GM19438 (cell line): Measurements from ENCODE around the gene THRB.

Experiments used
- ATAC-seq: cut with Tn5 transposase; IDR thresholded peaks from one replicate; pipeline ENCODE4 v1.9.1; 2021; ENCODE audit warnings: low read depth; ENCODE audit not compliant: unreplicated experiment

Gene THRB

DNA sequence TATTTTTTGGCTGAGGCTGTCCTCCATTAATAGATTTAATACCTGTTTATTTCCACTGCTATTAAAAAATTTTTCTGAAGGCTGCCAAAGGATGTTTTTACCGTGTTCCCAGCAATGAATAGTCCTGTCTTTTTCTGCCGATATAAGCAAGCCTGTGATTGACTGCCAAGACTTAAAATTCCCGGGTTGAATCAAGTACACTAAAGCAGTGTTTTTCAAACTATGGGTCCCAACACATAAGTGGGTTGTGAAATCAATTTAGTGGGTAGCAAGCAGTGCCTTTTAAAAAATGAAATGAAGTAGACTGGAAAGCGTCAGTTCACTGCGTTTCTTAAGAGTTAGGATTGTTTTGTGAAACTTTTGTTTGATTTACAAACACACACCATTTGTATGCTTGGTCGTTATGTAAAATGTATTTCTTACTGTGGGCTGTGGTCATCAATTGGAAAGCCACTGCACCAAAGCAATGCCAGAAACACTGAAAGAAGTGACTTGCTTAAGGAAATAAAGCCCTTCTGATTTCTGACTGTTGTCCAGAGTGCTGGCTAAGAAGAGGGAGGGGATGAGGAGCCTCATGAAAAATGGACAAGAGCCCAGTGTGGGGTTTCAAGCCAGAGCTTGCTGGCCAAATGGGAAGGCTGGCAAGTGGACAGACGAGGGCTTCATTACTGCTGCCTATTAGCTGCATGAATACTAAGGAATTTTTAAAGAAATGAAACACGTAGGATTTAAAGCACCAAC is 206.0 kb downstream of the THRB start:
- no peak for ATAC-seq

- no peak for ATAC-seq
Observed at GRCh38 chr3:24287755-24288450, 206.7 kb downstream of the THRB start.

DNA sequence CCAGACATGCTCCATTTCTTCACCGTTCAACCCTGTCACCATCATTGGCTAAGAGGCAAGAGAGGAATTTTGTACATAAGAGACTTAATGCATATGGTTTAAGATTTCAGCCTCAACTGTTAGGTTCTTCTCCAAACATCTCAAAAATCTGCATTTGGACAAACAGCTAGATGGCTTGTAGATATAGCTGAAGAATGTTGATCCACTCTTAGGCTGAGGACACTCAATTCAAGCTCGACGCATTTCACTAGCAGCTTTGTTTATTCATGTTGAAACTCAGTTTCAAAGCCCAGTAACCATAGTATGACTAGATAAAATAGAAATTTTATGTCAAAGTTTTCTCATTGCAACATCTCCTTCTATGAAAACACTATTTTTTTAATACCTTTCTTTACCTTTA is 208.2 kb downstream of the THRB start:
- ATAC-seq, result no peak

DNA sequence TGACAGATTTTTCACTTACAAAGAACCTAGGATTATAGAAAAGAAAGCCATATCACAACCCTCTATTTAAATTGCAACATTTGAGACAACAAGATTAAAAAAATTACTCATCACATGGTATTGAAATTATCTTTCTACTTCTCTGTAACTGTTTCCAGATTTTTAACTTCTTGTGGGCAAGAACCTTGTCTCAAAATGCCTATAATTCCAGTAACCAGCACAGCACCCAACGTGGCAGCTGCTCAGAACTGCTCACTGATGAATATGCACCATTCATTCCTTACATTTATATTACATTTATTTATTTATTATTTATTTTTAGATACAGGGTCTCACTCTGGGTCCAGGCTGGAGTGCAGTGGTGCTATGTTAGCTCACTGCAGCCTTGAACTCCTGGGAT is 216.1 kb downstream of the THRB start:
- ATAC-seq, result no peak

DNA sequence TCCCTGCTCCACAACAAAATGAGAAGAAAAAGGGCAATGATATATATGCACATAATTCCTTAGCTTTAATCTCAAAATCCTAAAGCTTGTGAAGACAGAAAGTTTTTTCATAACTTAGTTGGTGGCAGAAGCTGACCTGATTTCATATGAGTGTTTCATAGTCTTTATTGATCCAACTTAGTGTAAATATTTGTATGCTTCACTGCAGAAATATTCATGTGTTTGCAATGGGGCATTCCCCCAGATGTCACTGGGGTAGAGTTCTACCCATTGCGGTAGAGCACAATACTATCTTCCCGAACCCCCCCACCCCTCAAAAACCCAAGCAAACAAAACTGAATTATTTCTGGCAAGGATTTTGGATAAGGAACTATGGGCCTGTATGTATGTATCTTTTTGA is 221.2 kb downstream of the THRB start:
- no peak for ATAC-seq

GRCh38 chr3:24272875-24273274 is 221.8 kb downstream of the THRB start:
- no peak for ATAC-seq

- no peak for ATAC-seq
Observed at GRCh38 chr3:24272408-24272807, 222.2 kb downstream of the THRB start.

GRCh38 chr3:24271228-24271627 is 223.4 kb downstream of the THRB start:
- no peak for ATAC-seq

- ATAC-seq, result no peak
Observed at GRCh38 chr3:24270744-24271143, 223.9 kb downstream of the THRB start.

DNA sequence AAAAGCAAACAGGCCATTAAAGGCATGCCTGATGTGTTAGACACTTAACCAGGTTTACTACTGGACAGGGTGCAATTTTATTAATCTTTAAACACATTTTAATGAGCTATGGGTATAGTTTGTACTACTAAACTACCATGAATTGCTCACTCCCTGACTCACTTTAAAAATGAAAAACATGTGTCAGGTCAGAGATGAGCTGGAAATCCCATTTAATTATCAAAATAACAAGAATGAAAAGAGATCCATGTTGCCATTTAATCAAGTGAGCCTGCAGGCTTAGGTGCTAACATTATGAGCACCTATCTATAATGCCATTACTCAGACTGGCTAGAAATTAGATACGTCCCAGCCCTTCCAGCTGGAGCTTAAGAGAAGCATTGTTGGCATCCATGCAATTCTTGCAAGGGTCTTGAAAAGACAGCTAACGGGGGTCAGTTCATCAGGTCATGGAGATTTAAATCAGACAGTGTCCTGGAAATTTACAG is 224.4 kb downstream of the THRB start:
- no peak for ATAC-seq

DNA sequence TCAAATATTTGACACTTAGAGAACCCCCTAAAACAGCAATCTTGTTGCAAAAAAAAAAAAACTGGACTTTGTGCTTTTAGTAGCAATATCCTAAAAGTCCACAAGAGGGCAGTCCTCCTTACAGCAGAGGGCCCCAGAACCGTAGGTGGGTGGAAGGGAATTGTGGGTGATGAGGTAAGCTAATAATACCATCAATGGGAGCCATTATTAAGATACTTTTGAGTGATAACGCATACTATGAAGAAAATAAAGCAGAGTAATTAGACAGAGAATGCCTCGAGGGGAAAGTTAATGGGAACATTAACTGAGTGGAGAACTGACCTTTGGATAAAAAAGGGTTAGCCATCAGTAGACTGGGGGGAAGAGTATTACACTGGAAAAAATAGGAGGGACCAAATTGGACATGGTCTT is 229.9 kb downstream of the THRB start:
- ATAC-seq, result peak; percentile 68

DNA sequence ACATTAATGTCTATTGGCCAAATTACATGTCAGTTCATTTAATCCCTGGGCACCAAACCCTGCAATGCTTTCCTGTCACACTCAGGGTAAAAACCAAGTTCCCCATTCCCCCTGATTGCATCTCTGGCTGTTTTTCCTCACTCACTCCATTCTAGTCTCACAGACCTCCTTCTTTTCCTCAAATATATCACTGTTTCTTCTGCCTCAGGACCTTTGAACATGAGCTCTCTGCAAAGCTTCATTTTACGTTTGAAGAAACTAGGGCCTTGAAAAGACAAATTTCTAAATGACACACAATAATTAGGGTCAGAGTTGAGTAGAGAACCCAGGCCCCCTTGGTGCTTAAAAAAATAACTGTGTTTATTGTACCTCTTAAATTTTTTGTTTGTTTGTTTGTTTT is 230.6 kb downstream of the THRB start:
- no peak for ATAC-seq

DNA sequence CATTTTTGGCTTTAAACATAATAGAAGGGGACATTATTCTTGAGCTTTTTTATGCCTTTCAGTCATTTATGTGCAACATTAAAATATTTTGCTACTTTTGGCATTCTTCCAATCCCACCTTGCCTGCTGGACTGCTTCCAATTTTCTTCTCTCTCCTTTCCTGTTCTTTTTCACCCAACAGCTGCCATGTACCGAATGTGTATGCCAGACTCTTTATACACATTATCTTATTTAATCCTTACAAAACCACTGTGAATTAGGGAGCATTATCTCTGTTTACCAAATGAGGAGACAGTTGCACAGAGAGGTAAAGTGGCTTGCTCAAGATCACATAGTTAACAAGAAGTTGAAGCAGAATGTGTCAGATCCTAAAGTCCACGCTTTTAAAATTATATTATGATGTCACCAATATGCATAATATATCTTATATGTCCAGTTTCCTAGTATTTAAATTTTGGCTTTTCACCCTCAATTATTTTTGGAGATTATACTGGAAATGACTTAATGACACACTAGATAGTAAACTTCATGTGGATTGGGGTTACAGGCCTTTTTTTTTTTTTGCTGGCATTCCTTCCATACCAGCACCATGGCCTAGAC is 231.5 kb downstream of the THRB start:
- no peak for ATAC-seq

DNA sequence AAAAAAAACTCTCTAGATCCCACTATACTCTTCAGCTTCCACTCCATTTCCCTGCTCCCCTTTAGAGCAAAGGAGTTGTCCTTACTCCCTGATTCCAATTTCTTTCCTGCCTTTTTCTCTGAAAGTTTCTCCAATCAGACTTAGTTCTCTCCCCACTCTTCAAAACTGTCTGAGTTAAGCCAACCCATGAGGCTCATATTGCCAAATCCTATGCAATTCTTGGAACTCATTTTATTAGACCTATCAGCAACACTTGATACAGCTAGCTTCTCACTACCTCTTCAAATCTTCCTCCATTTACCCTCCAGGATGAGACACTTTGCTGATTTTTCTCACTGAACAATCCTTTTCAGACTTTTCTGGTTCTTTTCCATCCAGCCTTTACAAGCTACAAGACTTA is 233.1 kb downstream of the THRB start:
- no peak for ATAC-seq

DNA sequence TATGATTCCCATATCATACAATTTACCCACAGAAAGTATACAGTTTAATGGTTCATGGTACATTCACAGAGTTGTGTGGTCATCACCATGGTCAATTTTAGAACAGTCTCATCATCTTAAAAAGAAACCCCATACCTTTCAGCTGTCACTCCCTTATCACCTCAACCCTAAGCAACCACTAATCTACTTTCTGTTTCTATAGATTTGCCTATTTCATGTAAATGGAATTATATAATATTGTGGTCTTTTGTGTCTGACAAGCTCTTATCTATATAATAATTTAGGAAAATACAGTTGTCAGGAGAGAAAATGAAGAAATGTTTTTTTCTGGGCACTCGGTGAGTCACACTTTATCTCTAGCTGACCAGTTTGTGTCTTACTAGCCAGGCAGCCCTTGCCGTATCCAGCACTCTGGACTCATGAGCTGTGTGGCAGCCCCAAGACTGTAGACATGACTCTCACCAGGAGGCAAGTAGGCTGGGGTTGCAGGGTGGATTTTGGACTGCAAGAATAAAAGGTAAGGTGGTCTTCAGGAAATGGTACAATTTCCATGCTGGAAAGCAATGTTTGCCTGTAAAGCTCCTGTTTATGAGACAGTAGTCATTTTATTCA is 234.6 kb downstream of the THRB start:
- no peak for ATAC-seq

- ATAC-seq, result no peak
Observed at GRCh38 chr3:24258727-24259600, 235.7 kb downstream of the THRB start.

DNA sequence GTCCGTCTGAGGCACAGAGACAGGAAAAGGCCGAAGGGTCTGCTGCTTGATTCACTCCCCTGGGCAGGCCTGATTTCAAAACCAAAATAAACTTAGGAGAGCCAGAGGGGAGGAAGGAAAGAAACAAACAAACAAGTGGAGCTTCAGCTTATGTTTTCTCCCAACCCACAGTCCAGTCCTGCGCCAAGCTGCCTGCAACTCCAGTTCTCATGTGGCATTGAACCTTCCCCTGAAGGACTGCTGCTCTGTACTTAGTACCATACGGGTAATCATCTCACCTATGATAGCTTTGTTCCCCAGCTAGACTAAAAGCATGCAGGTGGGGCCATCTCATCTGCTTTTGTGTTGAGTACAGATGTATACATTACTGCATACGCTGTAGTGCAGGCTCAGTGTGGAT is 236.4 kb downstream of the THRB start:
- no peak for ATAC-seq

DNA sequence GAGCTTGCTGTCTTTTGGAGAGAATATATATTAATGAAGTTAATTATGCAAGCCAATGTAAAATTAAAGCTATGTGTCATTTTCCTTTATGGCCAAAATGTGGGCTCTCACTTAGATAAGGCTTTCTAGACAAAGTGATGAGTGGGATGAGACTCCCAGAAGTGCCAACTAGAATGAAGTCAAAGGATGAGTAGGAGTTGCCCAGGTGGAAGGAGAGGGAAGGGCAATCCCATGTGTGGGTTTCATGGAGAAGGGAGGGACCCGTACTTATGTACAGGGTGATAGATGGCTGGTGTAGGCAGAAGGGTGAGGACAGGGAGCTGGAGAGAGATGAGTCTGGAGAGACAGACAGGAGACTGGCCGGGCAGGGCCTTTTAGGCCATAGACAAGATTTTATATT is 239.2 kb downstream of the THRB start:
- ATAC-seq, result no peak

DNA sequence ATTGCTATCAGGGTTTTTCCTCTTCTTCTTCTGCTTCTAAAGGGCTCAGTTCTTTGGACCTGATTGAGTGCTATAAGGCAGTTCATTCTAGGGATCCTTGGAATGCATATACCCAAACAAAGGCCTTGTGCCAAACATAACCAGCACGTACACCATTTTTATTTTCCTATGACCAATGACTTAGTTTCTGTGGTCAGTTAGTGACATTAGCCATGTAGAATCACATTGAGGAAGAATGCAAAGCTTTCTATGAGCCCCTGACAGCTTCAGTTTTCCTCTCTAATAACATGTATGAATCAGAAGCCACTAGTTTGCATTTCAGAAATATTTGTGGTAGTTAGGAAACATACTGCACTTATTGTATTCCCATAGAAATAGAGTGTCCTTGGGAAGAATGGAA is 240.0 kb downstream of the THRB start:
- ATAC-seq, result no peak

DNA sequence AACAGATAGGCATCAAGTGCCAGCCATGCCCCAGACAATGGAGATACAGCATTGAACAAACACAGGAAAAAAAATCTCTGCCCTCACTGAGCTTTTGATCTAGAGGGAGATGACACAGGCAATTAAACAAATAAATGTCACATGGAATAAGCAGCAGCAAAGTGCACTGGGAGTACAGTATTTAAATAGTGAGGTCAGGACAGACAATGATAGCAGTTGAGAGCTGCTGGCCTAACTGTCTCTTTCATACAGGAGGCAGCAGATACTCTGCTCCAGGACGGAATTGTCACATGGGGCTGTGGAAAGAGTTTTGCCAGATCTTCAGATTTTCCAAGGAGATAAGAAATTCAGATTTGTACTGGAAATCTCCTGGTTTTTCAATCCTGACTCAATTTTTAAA is 241.3 kb downstream of the THRB start:
- no peak for ATAC-seq
